GM21717 (cell line): Measurements from ENCODE around the gene NOX1.

Source experiments
- ATAC-seq: cut with Tn5 transposase; IDR thresholded peaks from one replicate; pipeline ENCODE4 v1.9.1; 2021; ENCODE audit warnings: mild to moderate bottlenecking, moderate library complexity; ENCODE audit not compliant: unreplicated experiment

The NOX1 gene

DNA sequence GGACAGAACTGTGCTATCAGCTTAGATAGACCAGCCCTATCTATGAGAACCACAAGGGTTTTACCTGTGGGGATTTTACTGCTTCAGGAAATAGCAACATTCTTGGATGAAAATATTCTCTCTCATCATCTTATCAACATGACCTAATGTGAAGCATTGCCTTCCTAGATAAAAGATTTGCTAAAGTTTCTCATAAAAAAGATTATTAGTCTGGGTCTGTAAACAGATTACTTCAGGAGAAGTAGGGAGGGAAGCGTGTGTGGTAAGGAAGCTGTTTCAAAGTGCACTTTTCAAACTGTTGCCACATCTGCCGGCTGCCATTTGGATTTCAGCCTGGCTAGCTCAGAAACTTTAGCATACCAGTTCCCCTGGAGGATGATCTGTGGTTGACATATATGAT, at the start of gene NOX1:
Gene NOX1 (minus strand): TSS at position 35 of the 400 bp plus-strand sequence. CDS start 220 bp downstream, outside the sequence.
- no peak for ATAC-seq

DNA sequence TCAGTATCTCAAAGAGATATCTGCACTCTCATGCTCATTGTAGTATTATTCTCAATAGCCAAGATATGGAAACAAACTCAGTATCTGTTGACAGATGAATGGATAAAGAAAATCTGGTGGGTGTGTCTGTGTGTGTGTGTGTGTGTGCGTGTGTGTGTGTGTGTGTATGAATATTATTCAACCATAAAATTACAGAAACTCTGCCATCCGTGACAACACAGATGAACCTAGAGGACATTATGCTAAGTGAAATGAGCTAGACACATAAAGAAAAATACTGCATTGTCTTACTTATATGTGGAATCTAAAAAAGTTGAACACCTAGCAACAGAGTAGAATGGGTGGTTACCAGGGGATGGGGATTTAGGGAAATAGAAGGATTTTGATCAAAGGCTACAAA, 41.4 kb upstream of the NOX1 start:
- ATAC-seq, result no peak

DNA sequence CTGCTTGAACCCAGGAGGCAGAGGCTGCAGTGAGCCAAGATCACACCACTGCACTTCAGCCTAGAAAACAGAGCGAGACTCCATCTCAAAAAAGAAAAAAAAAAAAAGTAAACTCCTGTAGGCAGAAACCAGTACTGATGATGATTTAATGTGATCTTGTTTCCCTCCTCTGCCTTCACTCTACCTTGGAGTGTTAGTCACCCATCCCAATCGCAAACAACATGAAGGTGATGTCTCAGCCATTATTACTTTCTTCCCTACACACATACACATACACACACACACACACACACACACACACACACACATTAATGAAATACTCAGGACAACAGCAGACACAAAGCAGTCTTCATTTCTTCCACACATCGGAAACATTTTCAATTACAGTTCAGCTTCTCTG, 39.0 kb upstream of the NOX1 start:
- no peak for ATAC-seq

DNA sequence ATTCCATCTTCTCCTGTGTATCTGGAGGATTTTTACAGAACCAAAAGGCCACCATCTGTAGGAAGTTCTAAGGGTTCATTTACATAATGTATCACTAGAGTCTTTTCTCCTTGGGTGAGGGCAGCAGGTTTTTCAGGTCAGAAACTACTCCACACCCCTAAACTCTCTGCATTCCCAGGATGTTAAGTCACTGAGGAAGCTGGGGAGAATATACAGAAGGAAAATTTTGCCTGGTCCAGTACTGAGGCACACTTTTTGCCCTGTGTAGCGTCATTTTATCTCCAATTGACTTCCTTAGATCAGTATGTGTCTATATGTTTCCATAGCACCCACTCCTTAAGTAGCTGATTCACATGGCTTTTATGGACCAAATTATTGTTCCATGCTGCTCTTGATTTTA, 37.6 kb upstream of the NOX1 start:
- ATAC-seq, result no peak

DNA sequence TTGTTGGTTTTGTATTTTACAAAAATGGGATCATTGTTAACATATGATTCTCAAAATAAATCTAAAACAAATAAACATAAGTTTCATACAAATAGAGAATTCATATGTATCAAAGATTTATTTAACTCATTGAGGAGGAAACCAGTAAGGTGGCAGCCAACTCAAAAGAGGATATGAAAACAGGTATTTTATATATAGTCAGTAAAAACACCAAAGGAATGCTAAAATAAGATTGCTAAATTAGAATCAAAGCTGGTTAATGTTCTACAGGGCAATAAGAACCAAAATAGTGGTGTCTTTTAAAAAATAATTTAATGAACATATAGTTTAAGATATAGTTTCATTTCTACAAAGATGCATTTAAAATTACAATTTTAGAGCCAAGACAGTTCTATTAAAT, 31.5 kb upstream of the NOX1 start:
- no peak for ATAC-seq

DNA sequence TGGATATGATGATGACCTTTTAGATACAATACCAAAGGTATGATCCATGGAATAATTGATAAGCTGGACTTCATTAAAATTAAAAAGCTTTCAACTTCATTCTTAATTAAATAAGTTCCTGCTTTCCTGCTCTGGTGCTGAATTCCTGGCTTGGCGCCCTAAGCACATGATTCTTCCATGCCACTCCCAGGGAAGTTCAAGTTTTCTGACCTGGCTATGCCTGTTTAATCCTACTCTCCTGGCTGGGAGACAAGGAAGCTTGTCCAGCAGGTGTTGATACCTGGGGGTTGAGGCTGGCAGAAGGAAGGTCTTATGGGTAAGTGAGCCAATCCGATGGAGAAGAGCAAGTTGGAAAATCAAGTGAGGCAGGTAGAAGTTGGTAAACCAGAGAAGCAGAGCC, 30.3 kb upstream of the NOX1 start:
- ATAC-seq, result no peak

DNA sequence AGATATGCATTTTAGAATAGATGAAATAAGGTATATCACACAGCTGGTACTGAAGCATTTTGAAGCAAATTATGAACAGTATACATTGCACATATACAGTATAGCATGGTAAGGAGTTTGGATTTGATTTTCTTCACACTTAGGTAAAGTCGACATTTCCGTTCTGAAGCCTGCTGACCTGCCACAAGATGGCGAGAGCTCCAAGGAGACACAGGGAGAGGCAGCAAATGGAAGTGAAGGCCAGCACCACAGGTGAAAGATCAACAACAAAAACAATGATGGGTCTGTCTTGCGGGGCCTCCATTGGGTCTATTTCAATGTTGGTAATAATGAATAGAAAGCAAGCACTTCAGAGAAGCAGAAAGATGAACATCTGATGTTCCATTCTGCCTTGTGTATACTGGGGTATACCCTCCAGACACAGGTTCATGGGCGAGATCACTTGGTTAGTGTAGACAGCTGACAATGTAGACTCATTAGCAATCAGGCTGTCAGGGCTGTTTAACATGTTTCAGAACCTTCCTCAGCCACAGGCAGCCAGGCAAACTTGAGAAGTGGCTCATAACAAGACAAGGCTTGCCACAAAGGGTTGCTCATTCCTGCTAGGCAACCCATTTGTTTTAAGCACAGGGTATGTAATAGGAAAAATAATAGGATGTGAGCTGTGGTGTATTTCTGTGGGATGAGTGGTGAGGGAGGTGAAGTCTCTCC, 21.4 kb upstream of the NOX1 start:
- ATAC-seq, result peak; percentile 64

DNA sequence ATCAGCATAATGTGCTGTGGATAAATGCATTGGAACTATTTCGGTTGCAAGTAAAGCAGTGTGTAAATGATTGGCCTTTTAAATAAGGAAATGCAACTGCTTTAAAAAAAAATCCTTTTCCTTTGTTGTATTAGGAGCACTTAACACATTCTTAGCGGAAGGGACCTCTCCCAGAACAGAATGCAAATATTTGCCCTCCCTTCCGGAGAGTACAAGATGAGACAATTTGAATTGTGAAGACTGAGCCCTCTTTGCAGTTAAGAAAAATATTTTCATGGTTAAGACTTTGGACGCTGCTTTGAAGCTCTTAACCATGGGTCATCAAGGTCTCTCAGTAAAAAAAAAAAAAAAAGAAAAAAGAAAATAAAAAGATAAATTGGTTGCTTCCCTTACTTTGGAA, 9.5 kb upstream of the NOX1 start:
- no peak for ATAC-seq

DNA sequence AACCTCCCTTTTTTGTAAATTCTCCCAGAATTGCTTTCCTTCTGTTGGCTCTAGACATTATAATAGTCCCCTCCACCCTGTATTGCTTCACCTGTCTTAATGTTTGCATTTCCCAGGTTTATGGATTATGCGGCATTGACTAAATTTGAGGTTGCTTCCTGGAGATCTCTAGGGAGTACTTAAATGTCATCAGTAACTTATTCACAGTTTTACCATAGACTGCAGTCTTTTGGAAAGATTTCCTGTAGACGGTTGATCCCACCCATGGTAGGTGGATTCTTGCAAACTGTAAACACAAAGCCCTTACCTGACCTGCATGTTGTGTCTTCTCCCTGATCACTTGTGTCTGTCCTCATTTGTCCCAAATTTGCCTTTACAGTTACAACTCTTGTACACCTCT, 6.2 kb upstream of the NOX1 start:
- ATAC-seq, result no peak

DNA sequence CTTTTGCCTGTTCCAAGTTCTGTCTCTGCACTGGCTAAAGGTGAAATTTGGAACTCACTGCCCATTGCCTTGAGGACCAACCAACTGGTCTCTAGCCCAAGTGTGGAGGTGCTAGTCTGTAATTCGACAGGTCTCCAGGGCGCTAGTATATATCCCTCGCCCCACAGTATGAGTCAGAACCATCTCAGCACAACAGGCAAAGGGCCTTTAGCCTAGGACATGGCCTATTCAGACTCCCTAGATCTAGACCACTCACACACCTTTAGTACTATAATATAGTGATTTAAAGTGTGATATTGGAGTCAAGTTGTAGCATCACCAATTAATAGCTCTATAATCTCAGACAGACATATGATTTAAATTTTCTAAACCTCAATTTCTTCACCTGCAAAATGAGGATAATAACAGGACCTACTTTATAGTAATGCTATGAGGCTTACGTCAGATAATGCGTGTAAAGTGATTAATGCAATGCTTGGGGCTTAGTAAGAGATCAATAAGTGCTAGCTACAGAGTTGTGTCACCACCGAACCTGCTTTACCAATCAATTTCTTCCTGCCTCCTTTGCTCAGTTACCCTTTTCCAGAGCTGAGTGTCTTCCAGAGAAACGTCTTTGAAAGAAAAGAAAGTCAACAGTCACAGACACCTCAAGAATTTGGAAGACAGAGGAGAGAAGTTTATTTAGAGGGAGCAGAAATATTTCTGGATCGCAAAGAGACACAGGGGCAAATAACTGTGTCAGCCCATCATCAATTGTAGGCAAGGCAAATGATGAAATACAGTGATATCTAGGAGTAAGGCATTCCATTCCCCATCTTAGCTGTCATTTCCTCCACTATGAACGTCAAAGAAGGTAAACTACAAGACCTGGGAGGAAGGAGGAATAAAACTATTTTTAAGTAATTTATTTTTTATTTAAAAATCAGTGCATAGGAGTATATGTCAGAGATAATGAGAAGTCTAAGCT, 2.3 kb downstream of the NOX1 start:
- no peak for ATAC-seq

DNA sequence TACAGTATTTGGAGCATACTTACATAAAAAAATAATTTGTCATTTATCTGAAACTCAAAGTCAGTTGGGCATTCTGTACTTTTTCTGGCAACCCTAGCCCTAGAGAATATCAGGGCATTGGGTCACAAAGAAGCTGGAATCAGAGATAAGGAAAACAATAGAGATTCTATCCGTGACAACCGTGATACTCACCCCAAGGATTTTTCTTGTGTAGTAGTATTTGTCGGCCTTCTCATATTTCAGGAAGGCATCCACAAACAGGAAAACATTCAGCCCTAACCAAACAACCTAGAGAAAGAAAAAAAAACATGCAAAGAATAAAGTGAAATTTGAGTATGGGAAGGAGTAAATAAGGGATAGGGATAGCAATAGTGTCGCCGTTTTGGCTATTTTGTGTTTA, 3.6 kb downstream of the NOX1 start:
- ATAC-seq, result no peak

DNA sequence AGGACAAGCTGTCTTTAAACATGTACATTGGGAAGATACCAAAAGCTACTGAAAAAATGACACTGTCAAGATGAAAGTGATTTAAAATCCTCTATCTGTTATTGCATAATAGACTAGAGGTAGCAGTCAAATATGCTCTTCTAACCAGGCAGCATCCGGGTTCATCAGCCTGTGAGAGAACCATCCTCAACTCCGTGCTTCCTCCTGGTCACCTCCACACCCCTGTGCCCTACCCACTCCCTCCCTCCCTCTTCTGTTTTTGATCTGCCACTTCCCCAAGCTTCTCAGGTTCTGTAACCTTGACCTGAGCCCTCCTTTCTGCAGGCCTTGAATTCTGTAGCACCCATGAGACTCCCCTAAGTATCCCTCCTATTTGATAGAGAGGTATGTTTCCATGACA, 5.9 kb downstream of the NOX1 start:
- no peak for ATAC-seq

DNA sequence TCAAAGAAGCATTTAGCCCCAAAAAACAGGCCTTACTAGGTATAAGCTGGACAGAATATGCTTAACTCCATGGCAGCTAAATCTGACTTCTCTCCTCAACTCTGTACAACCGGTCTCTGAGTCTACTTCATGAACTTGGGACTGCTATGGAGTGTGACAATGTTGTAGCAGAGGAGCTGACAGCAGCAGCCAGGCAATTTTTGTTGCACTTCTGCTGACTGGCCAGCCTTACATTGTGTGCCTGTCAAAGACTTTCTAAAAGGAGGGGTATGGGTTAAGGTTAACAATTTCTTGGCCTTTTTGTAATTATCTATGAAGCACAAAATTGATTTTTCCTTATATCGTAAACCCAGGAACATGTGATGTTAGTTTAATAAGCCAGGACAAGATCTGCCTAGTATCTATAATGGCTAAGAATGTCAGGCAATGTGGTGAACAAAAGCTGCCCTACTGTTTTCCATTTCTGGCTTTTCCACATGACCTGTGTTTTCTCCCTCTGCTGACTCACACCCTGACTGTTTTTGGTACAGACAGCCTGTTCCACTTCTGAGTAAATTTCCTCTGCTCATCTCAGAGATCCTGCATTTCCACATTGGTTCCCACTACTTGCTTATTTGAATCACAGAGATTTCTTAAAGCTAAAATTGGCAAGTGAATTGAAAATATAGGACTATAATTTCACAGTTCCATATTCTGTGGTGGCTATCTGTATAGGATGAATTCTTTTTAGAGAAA, 9.3 kb downstream of the NOX1 start:
- ATAC-seq, result no peak

DNA sequence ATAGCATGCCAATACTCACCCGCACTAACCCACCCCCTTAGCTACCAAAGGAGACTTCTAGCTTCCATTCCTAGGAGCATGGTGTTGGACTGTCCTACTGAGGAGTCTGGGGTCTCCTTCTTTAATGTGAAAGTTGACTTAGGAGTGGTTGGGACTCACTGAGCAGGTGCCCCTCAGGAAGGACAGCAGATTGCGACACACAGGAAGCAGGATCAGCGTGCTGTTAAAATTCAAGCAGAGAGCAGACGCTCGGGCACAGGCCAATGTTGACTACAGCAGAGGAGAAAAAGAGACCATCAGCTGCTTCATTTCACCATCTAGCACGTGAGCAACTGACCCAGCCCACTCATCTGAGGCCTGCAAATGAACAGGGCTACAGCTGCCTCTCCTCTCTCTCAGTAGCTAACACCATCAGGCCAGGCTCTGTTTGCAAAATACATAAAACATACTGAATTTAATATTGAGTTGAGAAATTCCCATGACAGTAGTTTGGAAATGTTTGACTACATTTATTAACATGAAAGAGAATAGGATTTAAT, 10.8 kb downstream of the NOX1 start:
- no peak for ATAC-seq

DNA sequence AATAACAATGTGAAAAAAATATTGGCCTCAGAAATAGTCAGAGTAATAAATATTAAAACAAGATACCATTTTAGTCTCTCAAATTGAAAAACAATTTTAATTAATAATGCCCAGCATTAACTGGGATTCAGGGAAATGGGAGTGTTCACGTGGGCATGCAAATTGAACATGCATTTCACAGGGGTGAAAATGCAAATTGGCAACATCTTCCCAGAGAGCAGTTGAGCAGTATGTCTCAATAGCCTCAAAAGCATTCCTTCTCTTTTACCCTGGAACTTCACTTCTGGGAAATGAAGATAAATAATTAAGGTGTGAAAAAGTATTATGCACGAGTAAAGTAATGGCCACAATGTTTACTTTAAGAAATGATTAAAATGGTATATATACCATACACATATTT, 21.3 kb downstream of the NOX1 start:
- ATAC-seq, result no peak

DNA sequence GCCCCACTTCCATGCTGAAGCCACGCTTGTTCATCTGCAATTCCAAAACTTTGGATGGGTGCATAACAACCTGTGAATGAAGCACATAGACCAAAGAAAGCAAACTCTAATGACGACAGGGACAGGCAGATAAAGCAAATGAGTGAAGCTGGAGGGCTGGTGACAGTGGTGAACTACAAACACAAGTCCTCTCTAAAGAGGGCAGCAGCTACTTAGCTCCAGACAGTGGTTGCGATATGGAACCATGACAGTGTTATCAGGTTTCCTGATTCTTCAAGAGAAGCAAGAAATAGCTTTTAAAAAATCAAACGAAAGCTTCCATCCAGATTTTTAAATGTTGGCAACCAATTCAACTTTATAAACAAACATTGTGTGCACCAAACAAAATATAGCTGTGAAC, 23.8 kb downstream of the NOX1 start:
- no peak for ATAC-seq

DNA sequence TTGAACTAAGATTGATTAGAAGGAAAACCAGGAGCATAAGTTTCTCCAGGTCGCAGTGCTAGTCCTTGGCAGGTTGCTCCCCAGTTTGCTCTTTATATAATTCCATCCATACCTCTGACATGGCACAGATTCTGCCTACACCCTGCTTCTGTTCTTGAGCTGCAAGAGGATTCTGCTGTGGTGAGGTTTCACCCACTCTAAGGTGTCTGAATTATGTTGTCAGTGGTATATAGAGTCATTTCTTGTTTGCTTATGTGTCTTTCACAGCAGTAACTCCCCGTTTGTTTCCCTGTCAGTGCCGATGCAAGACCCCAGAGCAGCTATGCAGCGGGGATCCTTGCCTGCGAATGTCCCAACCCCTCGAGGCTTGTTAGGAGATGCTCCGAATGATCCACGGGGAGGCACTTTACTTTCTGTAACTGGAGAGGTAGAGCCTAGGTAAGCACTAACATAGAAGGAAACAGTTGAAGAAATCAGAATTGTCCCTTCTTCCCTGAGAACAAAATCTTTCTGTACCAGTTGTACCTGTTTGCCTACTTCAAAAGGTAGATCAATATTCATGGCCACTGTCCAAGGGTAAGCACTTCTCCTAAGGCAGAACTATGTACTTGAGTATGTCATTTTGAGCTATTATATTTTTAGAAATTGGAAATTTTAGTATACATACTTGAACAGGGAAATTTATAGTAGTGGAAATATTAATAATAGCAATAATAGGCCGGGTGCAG, 42.8 kb downstream of the NOX1 start:
- no peak for ATAC-seq

DNA sequence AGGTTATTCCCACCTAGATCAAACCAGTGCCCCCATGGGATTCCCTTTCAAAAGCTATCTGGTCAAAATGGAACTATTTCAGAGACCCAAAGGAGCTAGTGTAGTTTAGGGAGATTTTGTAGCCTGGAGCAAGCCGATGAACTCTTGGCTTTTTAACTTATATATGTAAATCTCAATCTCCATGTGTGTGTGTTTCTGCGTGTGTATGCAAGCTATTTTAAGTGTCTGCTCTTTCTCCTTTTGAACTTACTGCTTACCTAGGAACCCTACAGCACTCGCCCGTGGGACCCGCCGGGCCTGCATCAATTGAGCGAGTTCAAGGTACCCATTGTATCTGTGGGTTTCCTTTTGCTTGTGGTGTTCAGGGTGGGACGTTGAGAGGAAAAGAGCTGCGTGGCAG, 43.6 kb downstream of the NOX1 start:
- peak; percentile 35 for ATAC-seq

DNA sequence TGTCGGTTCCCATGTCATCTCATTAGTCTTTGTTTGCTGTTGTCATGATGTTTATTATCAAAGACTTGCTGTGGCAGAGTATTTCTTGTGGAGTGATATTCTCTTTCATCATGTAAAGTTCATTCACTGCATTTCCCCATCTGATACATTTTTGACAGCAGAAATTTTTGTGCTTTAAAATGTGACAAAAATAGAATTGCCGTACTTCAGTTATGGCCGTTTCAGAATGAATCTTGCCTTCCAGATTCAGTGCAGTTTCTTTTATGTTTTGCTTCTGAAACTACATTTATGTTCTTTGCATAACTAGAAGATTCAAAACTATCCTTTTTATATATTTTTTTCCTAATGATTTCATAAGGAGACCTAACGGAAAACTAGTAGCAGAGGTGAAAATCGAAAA, 44.0 kb downstream of the NOX1 start:
- peak; percentile 33 for ATAC-seq

DNA sequence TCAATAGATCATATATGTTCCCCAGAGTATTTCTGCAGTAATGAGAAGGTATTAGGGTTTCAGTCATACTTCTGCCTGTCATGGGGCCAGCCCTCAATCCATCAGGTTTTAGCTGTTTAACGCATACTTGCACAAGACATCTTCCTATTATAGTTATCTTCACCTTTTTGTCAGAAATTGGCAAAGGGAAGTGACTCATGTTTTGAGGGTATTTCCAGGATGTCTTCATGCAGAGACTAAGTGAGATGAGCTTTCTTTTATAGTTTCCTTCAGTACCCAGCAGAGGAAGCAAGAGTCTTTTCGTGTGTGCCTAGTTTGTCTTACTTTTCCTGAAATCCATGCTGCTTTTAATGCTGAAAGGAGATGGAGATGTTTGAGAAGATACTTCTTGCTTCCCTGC, 44.4 kb downstream of the NOX1 start:
- peak; percentile 70 for ATAC-seq
